ENCODE measurements around the gene TEAD1. TPM values are rescaled to one million over a fixed set of nuclear protein-coding genes. Genes with fewer than 3 reads are reported as not detected.

TEAD1 gene
- total RNA-seq, 1 donor from 2014 or later, result 163 TPM

- TF ChIP-seq CTCF (IDR thresholded peaks at IDR 0.05; ENCODE audit: unreplicated experiment), result no peak
- no peaks in the 10 kb centered on the region for H3K36me3 Mint-ChIP-seq
- H3K9me3 Mint-ChIP-seq, result peaks cover 9% of the 10 kb centered on the region
- no peak for DNase-seq (ENCODE audit: low spot score in 2 of 2, unreplicated experiment in 2 of 2)
- H3K27ac Mint-ChIP-seq, result no peak overlapping the region
- no peak overlapping the region for H3K4me3 Mint-ChIP-seq
- peaks cover 10% of the 10 kb centered on the region for H3K4me1 Mint-ChIP-seq
- no peaks in the 10 kb centered on the region for H3K27me3 Mint-ChIP-seq (ENCODE audit: low read depth)
Observed at GRCh38 chr11:12640355-12640754, 33.9 kb upstream of the TEAD1 start.

GRCh38 chr11:12640926-12641849, 33.0 kb upstream of the TEAD1 start:
- DNase-seq (ENCODE audit: low spot score in 2 of 2, unreplicated experiment in 2 of 2), result no peak
- peak overlapping the region; percentile 90 for H3K27ac Mint-ChIP-seq
- no peak for TF ChIP-seq CTCF (IDR thresholded peaks at IDR 0.05; ENCODE audit: unreplicated experiment)
- no peaks in the 10 kb centered on the region for H3K27me3 Mint-ChIP-seq (ENCODE audit: low read depth)
- H3K9me3 Mint-ChIP-seq, result peaks cover 15% of the 10 kb centered on the region
- peaks cover 10% of the 10 kb centered on the region for H3K4me1 Mint-ChIP-seq
- no peak overlapping the region for H3K4me3 Mint-ChIP-seq
- H3K36me3 Mint-ChIP-seq, result no peaks in the 10 kb centered on the region

GRCh38 chr11:12642040-12642439, 32.2 kb upstream of the TEAD1 start:
- Mint-ChIP-seq H3K36me3 (no peaks in the 10 kb centered on the region), H3K27ac (peak overlapping the region; percentile 90), H3K9me3 (peaks cover 19% of the 10 kb centered on the region), H3K27me3 (ENCODE audit: low read depth) (no peaks in the 10 kb centered on the region), H3K4me3 (no peak overlapping the region), H3K4me1 (peaks cover 10% of the 10 kb centered on the region)
- no peak for TF ChIP-seq CTCF (IDR thresholded peaks at IDR 0.05; ENCODE audit: unreplicated experiment)
- no peak for DNase-seq (ENCODE audit: low spot score in 2 of 2, unreplicated experiment in 2 of 2)

GRCh38 chr11:12642806-12643428, 31.3 kb upstream of the TEAD1 start:
- H3K4me1 Mint-ChIP-seq, result peaks cover 10% of the 10 kb centered on the region
- H3K27me3 Mint-ChIP-seq (ENCODE audit: low read depth), result no peaks in the 10 kb centered on the region
- DNase-seq (ENCODE audit: low spot score in 2 of 2, unreplicated experiment in 2 of 2), result no peak
- H3K4me3 Mint-ChIP-seq, result no peak overlapping the region
- TF ChIP-seq CTCF (IDR thresholded peaks at IDR 0.05; ENCODE audit: unreplicated experiment), result no peak
- peaks cover 19% of the 10 kb centered on the region for H3K9me3 Mint-ChIP-seq
- peak overlapping the region; percentile 90 for H3K27ac Mint-ChIP-seq
- no peaks in the 10 kb centered on the region for H3K36me3 Mint-ChIP-seq

- H3K36me3 Mint-ChIP-seq, result no peaks in the 10 kb centered on the region
- H3K4me3 Mint-ChIP-seq, result no peak overlapping the region
- no peak for DNase-seq (ENCODE audit: low spot score in 2 of 2, unreplicated experiment in 2 of 2)
- no peak overlapping the region for H3K27ac Mint-ChIP-seq
- TF ChIP-seq CTCF (IDR thresholded peaks at IDR 0.05; ENCODE audit: unreplicated experiment), result no peak
- H3K27me3 Mint-ChIP-seq (ENCODE audit: low read depth), result no peaks in the 10 kb centered on the region
- H3K4me1 Mint-ChIP-seq, result peaks cover 10% of the 10 kb centered on the region
- H3K9me3 Mint-ChIP-seq, result peaks cover 19% of the 10 kb centered on the region
Observed at GRCh38 chr11:12646478-12646877, 27.7 kb upstream of the TEAD1 start.
